HEK293T (cell line): ENCODE results near the gene B4GALT2.

Experiments
- CTCF ChIA-PET: fragments of 350-600 bp; formaldehyde crosslinking; extraction: SDS; loops from one replicate; lab custom pipeline; 2021; ENCODE audit warnings: antibody characterized with exemption, inconsistent platforms; lab: Yijun Ruan, JAX
- POLR2A ChIA-PET: fragments of 350-600 bp; formaldehyde crosslinking; extraction: SDS; loops from one replicate; lab custom pipeline; 2020; ENCODE audit warnings: antibody characterized with exemption, inconsistent platforms; lab: Yijun Ruan, JAX
- DNase-seq: peaks from one replicate; pipeline ENCODE4 v3.0.0; 2012; ENCODE audit warnings: mixed read lengths; ENCODE audit errors: extremely low spot score
- ARNT ChIP-seq: fragments of 450-650 bp; IDR thresholded peaks from 2 replicates; pipeline ENCODE4 v1.6.1; 2017; ENCODE audit warnings: mild to moderate bottlenecking
- BHLHE40 ChIP-seq: fragments of 450-650 bp; IDR thresholded peaks from 2 replicates; pipeline ENCODE4 v1.6.1; 2016; ENCODE audit warnings: mild to moderate bottlenecking, moderate library complexity, borderline replicate concordance
- CTBP1 ChIP-seq: fragments of 450-650 bp; IDR thresholded peaks from 2 replicates; pipeline ENCODE4 v1.6.1; 2016; ENCODE audit warnings: borderline replicate concordance
- ELF4 ChIP-seq: fragments of 450-650 bp; IDR thresholded peaks from 2 replicates; pipeline ENCODE4 v1.6.1; 2017; ENCODE audit warnings: antibody characterized with exemption
- FOXA1 ChIP-seq: fragments of 450-650 bp; IDR thresholded peaks from 2 replicates; pipeline ENCODE4 v1.6.1; 2016; ENCODE audit warnings: mild to moderate bottlenecking
- FOXK2 ChIP-seq: fragments of 450-650 bp; IDR thresholded peaks from 2 replicates; pipeline ENCODE4 v1.6.1; 2016; ENCODE audit warnings: mild to moderate bottlenecking
- FOXM1 ChIP-seq: fragments of 450-650 bp; IDR thresholded peaks from 2 replicates; pipeline ENCODE4 v1.6.1; 2017; ENCODE audit warnings: mild to moderate bottlenecking, borderline replicate concordance
- HDGF ChIP-seq: fragments of 450-650 bp; IDR thresholded peaks from 2 replicates; pipeline ENCODE4 v1.6.1; 2017; ENCODE audit warnings: antibody characterized with exemption, borderline replicate concordance
- L3MBTL2 ChIP-seq: fragments of 450-650 bp; conservative IDR thresholded peaks from 2 replicates; pipeline ENCODE4 v1.6.1; 2016; ENCODE audit warnings: mild to moderate bottlenecking
- LEF1 ChIP-seq: fragments of 450-650 bp; IDR thresholded peaks from 2 replicates; pipeline ENCODE4 v1.6.1; 2017; ENCODE audit warnings: mild to moderate bottlenecking, borderline replicate concordance
- NFRKB ChIP-seq: fragments of 450-650 bp; IDR thresholded peaks from 2 replicates; pipeline ENCODE4 v1.6.1; 2016; ENCODE audit warnings: mild to moderate bottlenecking, moderate library complexity
- SP1 ChIP-seq: fragments of 450-650 bp; IDR thresholded peaks from 2 replicates; pipeline ENCODE4 v1.6.1; 2017
- SUZ12 ChIP-seq: fragments of 450-650 bp; IDR thresholded peaks from 2 replicates; pipeline ENCODE4 v1.6.1; 2016; ENCODE audit warnings: mild to moderate bottlenecking
- TARDBP ChIP-seq: fragments of 450-650 bp; IDR thresholded peaks from 2 replicates; pipeline ENCODE4 v1.6.1; 2016
- ZNF384 ChIP-seq: fragments of 450-650 bp; IDR thresholded peaks from 2 replicates; pipeline ENCODE4 v1.6.1; 2016
- TF ChIP-seq, protein P1 (sequence below): fragments of 450-650 bp; IDR thresholded peaks from 2 replicates; pipeline ENCODE4 v1.6.1; 2016

Gene B4GALT2

DNA sequence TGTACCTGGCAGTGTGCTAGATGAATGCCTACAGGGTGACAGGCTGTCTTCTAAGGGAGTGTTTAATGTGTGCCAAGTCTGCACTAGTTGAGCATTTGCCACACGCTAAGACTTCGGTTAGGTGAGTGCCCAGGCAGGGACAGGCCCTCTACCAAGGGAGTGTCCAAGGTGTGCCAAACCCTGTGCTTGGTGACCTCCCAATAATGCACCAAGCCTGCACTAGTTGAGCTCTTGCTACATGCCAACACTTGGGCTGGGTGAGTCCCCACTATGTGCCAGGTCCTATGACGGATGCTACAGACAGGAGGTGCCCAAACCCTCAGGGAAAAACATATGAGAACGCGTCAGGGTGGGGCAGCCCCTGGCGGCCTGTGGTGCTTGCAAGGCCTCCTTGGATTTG is 41.5 kb downstream of the B4GALT2 start:
- no peak for DNase-seq
- ChIA-PET CTCF (interaction anchor here (1.0 kb wide), 1 partner anchor 14 kb away, joined by 3 read pairs; no protein-coding TSS in a partner anchor), POLR2A (interaction anchor here (0.9 to 2.4 kb wide), 2 partner anchors 10 to 13 kb away, joined by 4 to 11 read pairs; partner anchors contain the start of gene SLC6A9)
- no peak for TF ChIP-seq TARDBP
- TF ChIP-seq FOXM1: no peak
- no peak for TF ChIP-seq ARNT
- no peak for TF ChIP-seq L3MBTL2
- no peak for TF ChIP-seq ZNF384
- no peak for TF ChIP-seq FOXK2
- no peak for TF ChIP-seq HDGF
- no peak for TF ChIP-seq CTBP1
- TF ChIP-seq BHLHE40: no peak
- TF ChIP-seq NFRKB: no peak
- TF ChIP-seq LEF1: no peak
- no peak for TF ChIP-seq SUZ12
- TF ChIP-seq, protein P1, sequence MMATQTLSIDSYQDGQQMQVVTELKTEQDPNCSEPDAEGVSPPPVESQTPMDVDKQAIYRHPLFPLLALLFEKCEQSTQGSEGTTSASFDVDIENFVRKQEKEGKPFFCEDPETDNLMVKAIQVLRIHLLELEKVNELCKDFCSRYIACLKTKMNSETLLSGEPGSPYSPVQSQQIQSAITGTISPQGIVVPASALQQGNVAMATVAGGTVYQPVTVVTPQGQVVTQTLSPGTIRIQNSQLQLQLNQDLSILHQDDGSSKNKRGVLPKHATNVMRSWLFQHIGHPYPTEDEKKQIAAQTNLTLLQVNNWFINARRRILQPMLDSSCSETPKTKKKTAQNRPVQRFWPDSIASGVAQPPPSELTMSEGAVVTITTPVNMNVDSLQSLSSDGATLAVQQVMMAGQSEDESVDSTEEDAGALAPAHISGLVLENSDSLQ: no peak
- TF ChIP-seq SP1: no peak
- no peak for TF ChIP-seq ELF4

DNA sequence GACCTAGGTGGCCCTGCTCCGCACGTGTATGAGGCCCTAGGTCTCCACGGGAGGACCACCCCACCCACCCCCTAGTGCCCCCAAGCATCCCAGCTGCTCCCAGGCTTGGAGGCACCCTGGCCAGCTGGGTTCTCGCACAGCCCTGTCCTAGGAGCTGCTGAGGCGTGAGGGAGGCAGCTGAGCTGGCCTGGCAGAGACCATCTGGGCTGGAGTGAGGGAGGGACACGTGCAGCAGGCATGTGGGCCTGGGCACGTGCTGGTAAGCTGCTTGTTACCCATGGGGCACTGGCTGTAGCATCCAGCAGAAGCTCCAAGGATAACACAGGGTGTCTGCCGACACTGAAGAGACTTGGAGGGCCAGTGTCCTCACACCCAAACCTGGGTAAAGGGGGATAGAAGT is 42.1 kb downstream of the B4GALT2 start:
- TF ChIP-seq, protein P1: no peak
- TF ChIP-seq FOXK2 (no peak), ZNF384 (no peak), FOXM1 (no peak), HDGF (no peak), SUZ12 (no peak), ARNT (no peak), FOXA1 (no peak), L3MBTL2 (no peak), LEF1 (no peak), TARDBP (no peak), SP1 (no peak), ELF4 (no peak), CTBP1 (no peak), BHLHE40 (no peak), NFRKB (no peak)
- no peak for DNase-seq
- POLR2A ChIA-PET: interaction anchor here (0.9 to 2.4 kb wide), 2 partner anchors 10 to 12 kb away, joined by 4 to 11 read pairs; partner anchors contain the start of gene SLC6A9
- CTCF ChIA-PET: interaction anchor here (1.0 kb wide), 1 partner anchor 15 kb away, joined by 3 read pairs; no protein-coding TSS in a partner anchor

DNA sequence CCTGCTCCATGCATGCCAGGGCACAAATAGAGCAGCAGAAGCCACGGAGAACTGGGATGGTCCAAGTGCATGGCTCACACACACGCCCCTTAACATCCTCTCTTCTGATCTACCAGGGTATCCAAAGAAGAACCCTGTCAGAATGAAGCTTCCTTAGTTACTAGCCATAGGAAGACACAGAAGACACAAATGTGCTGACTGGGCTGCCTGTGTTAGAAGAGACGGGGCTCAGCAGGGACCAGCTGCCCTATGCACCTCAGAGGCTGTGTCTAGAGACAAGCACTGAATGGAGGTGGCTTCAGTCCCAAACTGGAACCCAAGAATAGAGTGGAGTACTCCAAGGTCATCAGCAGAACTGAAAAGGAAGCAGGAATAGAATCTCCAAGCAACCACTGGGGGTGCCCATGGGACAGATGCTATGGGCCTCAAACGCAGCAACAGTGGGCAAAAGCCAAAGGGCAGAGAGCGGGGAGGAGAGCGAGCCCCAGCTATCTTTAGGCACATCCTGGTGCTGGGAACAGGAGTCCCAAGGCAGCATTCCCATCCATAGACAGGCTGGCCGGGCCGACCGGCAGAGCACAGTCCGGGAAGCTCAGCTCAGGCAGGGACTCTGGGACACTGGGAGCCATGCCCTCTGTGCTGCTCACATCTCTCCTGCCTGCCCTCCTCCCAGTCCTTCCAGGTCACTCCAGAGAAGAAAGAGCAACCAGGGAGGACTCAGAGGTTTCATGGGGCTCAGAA is 42.7 kb downstream of the B4GALT2 start:
- ChIA-PET CTCF (interaction anchor here (1.0 kb wide), 1 partner anchor 16 kb away, joined by 3 read pairs; no protein-coding TSS in a partner anchor), POLR2A (interaction anchor here (0.9 to 2.4 kb wide), 2 partner anchors 9 to 12 kb away, joined by 4 to 11 read pairs; partner anchors contain the start of gene SLC6A9)
- TF ChIP-seq L3MBTL2 (no peak), FOXM1 (no peak), HDGF (no peak), CTBP1 (no peak), SP1 (no peak), NFRKB (no peak), ARNT (no peak), FOXK2 (no peak), BHLHE40 (no peak), LEF1 (no peak), FOXA1 (no peak), ZNF384 (no peak), TARDBP (no peak), SUZ12 (no peak)
- DNase-seq: no peak

DNA sequence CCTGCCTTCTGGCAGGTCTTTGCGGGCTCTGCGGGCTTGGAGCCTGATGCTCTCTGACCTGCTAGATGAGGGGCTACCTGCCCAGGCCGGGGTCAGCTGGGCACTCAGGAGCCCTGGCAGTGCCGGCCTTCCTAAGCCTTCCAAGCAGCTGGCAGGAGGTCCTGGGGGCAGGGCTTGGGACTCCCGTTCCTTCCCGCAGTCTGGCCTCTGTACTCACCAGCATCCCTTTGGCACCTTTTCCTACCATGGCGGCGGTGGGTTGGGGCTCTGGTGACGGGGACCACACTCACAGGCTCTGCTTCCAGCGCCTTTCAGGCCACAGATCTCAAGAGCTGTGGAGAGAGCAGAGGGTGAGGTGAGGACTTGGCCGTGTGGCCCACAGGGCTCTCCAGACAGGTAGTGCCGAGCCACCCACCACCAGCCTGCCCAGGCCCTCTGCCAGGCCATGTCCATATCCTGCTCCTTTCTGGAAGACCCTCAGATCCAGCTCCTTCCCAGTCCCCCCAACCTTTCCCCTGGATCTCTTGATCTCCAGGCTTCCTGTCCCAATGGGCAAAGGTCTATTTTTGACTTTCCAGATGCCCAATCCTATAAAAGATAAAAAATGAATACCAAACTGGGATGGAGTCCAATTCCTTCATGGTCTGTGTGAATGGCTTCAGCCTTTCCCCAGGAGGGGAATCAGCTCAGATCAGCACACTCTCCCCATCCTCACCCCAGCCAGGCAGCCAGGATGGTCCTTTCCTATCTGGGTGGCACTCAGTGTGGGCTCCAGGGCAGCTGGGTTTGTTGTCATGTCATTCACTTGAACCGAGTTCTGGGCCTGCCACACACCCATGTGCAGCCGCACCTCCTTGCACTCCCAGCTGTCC is 45.3 kb downstream of the B4GALT2 start:
- no peak for DNase-seq
- TF ChIP-seq ELF4 (no peak), FOXK2 (no peak), NFRKB (no peak), ARNT (no peak), BHLHE40 (no peak), SUZ12 (no peak), L3MBTL2 (no peak), SP1 (no peak), TARDBP (no peak), CTBP1 (no peak), LEF1 (no peak), FOXM1 (no peak), FOXA1 (no peak), ZNF384 (no peak), HDGF (no peak)
- TF ChIP-seq, protein P1: no peak
- ChIA-PET POLR2A (no interaction called here), CTCF (no interaction called here)

DNA sequence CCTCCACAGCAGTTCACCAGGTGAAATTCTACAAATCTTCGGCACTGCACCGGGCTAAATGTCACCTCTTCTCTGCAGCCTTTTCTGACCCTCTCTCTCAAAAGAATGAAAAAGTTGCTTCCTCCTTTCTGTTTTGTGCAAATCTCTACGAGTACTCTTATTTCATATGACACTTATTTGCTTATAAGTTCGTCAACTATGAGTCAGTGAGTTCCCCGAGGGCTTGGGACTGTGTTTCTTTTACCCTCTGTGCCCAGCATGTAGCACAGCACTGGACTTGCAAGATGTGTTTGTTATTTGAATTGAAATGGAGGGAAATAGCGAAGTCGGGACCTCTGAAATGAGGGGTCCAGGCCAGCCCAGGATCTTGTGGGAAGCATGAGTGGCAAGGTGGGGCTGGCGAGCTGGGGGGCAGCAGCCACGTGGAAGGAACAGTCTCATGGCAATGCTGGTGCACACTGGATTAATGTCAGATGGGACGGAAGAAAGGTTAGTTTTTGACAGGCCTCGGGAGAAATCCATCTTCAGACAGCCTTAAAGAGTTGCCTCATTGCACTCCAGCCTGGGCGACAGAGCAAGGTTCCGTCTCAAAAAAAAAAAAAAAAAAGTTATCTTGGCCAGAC is 46.0 kb downstream of the B4GALT2 start:
- POLR2A ChIA-PET: no interaction called here
- CTCF ChIA-PET: no interaction called here
- no peak for TF ChIP-seq L3MBTL2
- TF ChIP-seq SP1: no peak
- no peak for TF ChIP-seq LEF1
- TF ChIP-seq FOXM1: no peak
- no peak for TF ChIP-seq BHLHE40
- TF ChIP-seq NFRKB: no peak
- no peak for TF ChIP-seq SUZ12
- no peak for TF ChIP-seq CTBP1
- no peak for TF ChIP-seq FOXA1
- TF ChIP-seq TARDBP: no peak
- no peak for TF ChIP-seq ZNF384
- TF ChIP-seq, protein P1: no peak
- TF ChIP-seq ELF4: no peak
- TF ChIP-seq ARNT: no peak
- TF ChIP-seq HDGF: no peak
- TF ChIP-seq FOXK2: no peak
- DNase-seq: no peak
